GM12872 (cell line): ENCODE results near the gene NSMCE4A.

Experiments used
- CTCF ChIP-seq: IDR thresholded peaks from 3 replicates; pipeline ENCODE4 v1.5.1; 2011; ENCODE audit warnings: low read depth, mild to moderate bottlenecking, low read length, moderate library complexity; ENCODE audit not compliant: insufficient read depth

NSMCE4A gene, protein sequence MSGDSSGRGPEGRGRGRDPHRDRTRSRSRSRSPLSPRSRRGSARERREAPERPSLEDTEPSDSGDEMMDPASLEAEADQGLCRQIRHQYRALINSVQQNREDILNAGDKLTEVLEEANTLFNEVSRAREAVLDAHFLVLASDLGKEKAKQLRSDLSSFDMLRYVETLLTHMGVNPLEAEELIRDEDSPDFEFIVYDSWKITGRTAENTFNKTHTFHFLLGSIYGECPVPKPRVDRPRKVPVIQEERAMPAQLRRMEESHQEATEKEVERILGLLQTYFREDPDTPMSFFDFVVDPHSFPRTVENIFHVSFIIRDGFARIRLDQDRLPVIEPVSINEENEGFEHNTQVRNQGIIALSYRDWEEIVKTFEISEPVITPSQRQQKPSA

DNA sequence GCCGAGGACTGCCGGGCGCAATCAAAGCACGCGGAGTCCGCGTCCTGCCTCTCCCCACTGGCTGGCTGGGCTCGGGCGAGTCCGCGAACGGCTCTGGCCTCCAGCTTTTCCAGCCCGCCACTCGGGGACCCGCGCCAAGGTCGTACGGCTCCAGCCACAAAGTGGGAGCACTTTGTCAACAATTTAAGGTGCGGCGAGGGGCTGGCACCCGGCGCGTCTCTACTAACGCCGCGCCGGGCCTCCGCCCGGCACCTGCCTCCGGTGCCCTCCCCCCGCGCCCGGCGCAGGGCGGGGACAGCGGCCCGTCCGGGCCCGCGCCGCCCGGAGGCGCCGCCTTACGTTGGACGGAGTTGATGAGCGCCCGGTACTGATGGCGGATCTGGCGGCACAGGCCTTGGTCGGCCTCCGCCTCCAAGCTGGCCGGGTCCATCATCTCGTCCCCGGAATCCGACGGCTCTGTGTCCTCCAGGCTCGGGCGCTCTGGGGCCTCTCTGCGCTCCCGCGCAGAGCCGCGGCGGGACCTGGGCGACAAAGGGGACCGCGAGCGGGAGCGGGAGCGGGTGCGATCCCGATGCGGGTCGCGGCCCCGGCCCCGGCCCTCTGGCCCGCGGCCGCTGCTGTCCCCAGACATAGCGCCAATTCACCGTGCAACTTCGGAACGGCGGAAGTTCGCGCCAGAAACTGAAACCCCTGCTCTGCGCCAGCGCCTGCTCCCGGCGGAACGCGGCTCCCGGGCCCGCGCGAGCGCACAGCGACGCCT is at the start of gene NSMCE4A:
Gene NSMCE4A (minus strand): TSS at position 683 of the 760 bp plus-strand sequence. CDS start 52 bp downstream, at position 631.
- peak; percentile 74; the same call in 2 of the 3 replicates for TF ChIP-seq CTCF

DNA sequence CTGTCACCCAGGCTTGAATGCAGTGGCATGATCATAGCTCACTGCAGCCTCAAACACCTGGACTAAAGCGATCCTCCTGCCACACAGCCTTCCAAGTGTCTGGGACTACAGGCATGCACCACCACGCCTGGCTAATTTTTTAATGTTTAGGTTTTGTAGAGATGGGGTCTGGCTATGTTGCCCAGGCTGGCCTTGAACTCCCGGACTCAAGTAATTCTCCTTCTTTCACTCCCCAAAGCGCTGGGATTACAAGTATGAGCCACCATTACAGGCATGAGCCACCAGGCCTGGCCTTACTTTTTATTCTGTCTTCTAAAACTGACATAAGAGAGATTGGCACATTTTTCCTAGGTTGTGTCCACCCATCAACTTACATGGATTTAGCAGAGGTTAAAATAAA is 47.3 kb upstream of the NSMCE4A start:
- no peak for TF ChIP-seq CTCF

DNA sequence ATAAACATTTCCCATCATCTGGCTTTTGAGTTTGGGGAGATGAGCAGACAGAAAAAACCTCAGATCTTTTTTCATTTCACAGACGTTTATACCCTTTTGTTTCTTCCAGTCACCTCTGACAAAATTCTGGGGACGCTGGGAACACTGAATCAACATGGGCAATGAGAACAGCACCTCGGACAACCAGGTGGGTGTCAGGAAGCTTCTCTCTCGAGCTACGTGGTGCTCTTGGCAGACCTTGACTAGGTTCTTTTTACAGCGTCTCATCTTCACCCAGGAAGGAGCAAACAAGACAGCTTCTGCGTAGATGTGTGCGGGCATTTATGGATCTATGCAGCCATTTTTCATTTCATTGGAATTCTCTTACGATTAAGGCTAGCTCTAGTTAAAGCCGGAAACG is 46.8 kb upstream of the NSMCE4A start:
- TF ChIP-seq CTCF: no peak

GRCh38 chr10:122021379-122021778 is 46.4 kb upstream of the NSMCE4A start:
- no peak for TF ChIP-seq CTCF

DNA sequence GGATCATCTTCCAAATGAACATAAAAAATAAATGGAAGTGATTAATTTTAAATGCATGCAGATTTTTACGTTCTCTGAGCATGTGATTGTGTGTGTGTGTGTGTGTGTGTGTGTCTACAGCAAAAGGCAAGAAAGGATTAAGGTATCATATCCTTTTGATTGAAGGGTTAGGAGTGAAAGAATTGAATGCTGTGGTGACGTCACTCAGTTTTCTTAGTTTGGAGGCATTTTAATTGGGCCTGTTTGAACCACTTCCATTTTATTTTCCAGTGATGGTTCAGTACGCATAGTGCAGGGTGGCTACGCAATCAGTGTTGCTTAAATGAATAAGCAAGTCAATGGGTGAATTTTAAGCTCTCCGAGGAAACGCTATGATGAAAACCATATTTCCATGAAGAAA is 45.2 kb upstream of the NSMCE4A start:
- TF ChIP-seq CTCF: no peak

- TF ChIP-seq CTCF: no peak
Measured at GRCh38 chr10:122019414-122019975, 44.5 kb upstream of the NSMCE4A start.

- TF ChIP-seq CTCF: no peak
Measured at GRCh38 chr10:122018951-122019413, 44.0 kb upstream of the NSMCE4A start.
